Thyroid gland (tissue), 4 donors: ENCODE measurements around the gene ADCY4. TPM values are rescaled to one million over a fixed set of nuclear protein-coding genes. Genes with fewer than 3 reads are reported as not detected.

Source experiments
- DNase-seq, 2 donors: peaks; one replicate each; pipeline ENCODE4 v3.0.0-alpha.2; 2019
- H3K27ac ChIP-seq, 3 donors: fragments of 200-600 bp; sonication (generic); 1 replicate in 2 of 3; 2 replicates in 1 of 3; pipeline ENCODE4 v1.5.1; 2016 to 2019; ENCODE audit warnings: mild to moderate bottlenecking in 1 of 3, moderate library complexity in 1 of 3
- H3K27me3 ChIP-seq: fragments of 200-600 bp; sonication (generic); one replicate; pipeline ENCODE4 v1.5.1; 2019
- H3K36me3 ChIP-seq, 2 donors: fragments of 200-600 bp; sonication (generic); one replicate each; pipeline ENCODE4 v1.5.1; 2016 to 2019
- H3K4me1 ChIP-seq, 2 donors: fragments of 200-600 bp; sonication (generic); one replicate each; pipeline ENCODE4 v1.5.1; 2017 to 2019
- H3K4me3 ChIP-seq, 3 donors: fragments of 200-600 bp; sonication (generic); replicated peaks in 1 of 3; 1 replicate in 2 of 3; 2 replicates in 1 of 3; pipeline ENCODE4 v1.5.1; 2016; ENCODE audit warnings: mild to moderate bottlenecking in 1 of 3
- H3K9me3 ChIP-seq: fragments of 200-600 bp; sonication (generic); one replicate; pipeline ENCODE4 v1.5.1; 2017
- CTCF ChIP-seq, 6 experiments: fragments of 200-600 bp in 3 of 6; fragments of 450-650 bp in 3 of 6; sonication (generic) in 3 of 6; IDR thresholded peaks; one replicate each; pipeline ENCODE4 v1.5.1; 2016 to 2019; ENCODE audit warnings: antibody characterized with exemption in 6 of 6, mild to moderate bottlenecking in 2 of 6, inconsistent platforms in 1 of 6, moderate library complexity in 1 of 6
- POLR2A ChIP-seq, 2 donors: fragments of 450-650 bp; IDR thresholded peaks; one replicate each; pipeline ENCODE4 v1.6.1; 2017; ENCODE audit warnings: antibody characterized with exemption in 2 of 2, mild to moderate bottlenecking in 2 of 2, moderate library complexity in 1 of 2
- WGBS, 2 donors: methylation state at CpG; one replicate each; pipeline ENCODE4 v1.1.5; 2017; 5-methylcytosine and 5-hydroxymethylcytosine counted together
- intact Hi-C: fragments of 100-400 bp; cut with DNase I; formaldehyde crosslinking; loops from one replicate; pipeline ENCODE4 v1.15.1; 2023
- total RNA-seq, 4 donors: library from RNA; depleted of rRNA; stranded (reverse); fragments of >200 nt; gene quantifications; one replicate each; pipeline ENCODE4 v1.2.3, GENCODE V29; 2016

ADCY4 gene
- total RNA-seq, 4 donors from 2014 or later = 35.2 to 65.4 (median 48.8) TPM

GRCh38 chr14:24312736-24313507, 21.9 kb downstream of the ADCY4 start:
- H3K36me3 ChIP-seq = no peaks in the 10 kb centered on the region
- no peaks in the 10 kb centered on the region for H3K27me3 ChIP-seq
- no peak for TF ChIP-seq CTCF (IDR thresholded peaks at IDR 0.05)
- TF ChIP-seq POLR2A (IDR thresholded peaks at IDR 0.05) = no peak
- peak overlapping the region; percentile 48 to 89 (median 82) for H3K27ac ChIP-seq
- H3K4me1 ChIP-seq = peaks cover 19 to 74% of the 10 kb centered on the region in 2 donors
- DNase-seq = peak in 1 of 2 donors; percentile 55
- intact Hi-C loops = no loop called here
- no peak overlapping the region for H3K4me3 ChIP-seq
- WGBS, 2 donors = 62 to 63% methylated on average over 8 to 9 of the region's 9 CpGs
- no peaks in the 10 kb centered on the region for H3K9me3 ChIP-seq

DNA sequence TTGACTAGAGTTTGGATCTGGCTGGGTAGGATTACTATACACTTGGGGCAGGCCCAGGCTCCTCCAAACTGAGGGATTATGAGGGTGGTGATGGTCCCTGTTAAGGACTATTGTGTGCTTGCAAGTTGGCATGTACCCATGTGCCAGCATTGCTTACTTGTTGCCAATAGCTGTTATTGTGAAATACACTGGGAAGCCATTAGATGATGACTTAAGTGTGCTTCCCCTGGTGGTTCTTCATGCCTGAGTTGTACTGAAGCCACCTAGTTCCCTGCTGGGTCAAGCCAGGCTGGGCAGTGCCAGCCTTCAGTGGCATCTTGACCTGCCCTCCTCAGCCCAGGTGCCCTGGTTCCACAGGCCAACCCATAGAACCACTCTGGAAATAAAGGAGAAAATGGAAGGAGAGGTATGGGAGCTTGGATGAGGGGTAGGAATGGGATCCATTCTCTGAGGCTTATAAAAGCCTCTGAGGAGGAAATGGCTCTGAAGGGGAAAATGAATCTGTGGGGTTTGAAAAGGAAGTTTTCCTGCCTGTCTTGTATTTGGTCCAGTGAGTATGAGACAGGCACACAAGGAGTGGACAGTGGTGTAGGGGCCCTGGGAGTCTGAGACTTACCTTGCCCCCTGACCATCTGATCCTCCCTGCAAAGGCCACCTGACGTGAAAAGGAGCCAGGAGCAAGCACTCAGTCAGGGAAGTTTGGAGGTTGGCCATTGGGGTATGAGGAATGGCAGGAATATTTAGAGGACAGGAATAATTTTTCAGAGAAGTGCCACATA, 22.8 kb downstream of the ADCY4 start:
- WGBS, 2 donors = 100% methylated on average over 1 of the region's 1 CpG
- Histone ChIP-seq H3K9me3 (no peaks in the 10 kb centered on the region), H3K27me3 (no peaks in the 10 kb centered on the region), H3K27ac (peak overlapping the region; percentile 82 to 89 (median 84)), H3K4me3 (peak overlapping the region in 1 of 3 donors; percentile 35), H3K36me3 (no peaks in the 10 kb centered on the region), H3K4me1 (peaks cover 19 to 73% of the 10 kb centered on the region in 2 donors)
- intact Hi-C loops = no loop called here
- TF ChIP-seq POLR2A (IDR thresholded peaks at IDR 0.05) (no peak), CTCF (IDR thresholded peaks at IDR 0.05) (no peak)
- peak; percentile 46 to 52 for DNase-seq

DNA sequence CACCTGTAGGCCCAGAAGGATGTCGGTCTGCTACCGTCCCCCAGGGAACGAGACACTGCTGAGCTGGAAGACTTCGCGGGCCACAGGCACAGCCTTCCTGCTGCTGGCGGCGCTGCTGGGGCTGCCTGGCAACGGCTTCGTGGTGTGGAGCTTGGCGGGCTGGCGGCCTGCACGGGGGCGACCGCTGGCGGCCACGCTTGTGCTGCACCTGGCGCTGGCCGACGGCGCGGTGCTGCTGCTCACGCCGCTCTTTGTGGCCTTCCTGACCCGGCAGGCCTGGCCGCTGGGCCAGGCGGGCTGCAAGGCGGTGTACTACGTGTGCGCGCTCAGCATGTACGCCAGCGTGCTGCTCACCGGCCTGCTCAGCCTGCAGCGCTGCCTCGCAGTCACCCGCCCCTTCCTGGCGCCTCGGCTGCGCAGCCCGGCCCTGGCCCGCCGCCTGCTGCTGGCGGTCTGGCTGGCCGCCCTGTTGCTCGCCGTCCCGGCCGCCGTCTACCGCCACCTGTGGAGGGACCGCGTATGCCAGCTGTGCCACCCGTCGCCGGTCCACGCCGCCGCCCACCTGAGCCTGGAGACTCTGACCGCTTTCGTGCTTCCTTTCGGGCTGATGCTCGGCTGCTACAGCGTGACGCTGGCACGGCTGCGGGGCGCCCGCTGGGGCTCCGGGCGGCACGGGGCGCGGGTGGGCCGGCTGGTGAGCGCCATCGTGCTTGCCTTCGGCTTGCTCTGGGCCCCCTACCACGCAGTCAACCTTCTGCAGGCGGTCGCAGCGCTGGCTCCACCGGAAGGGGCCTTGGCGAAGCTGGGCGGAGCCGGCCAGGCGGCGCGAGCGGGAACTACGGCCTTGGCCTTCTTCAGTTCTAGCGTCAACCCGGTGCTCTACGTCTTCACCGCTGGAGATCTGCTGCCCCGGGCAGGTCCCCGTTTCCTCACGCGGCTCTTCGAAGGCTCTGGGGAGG, 23.9 kb downstream of the ADCY4 start, which contains the start of gene LTB4R:
LTB4R (plus strand) TSS at position 857 of the 959 bp plus-strand sequence. CDS start 4,150 bp downstream, outside the sequence.
- DNase-seq = peak; percentile 83 to 84
- Histone ChIP-seq H3K36me3 (peaks cover 5% of the 10 kb centered on the region in 2 donors), H3K4me3 (peak within 1 kb of the TSS in 1 of 3 donors; percentile 35), H3K4me1 (peaks cover 19 to 63% of the 10 kb centered on the region in 2 donors), H3K9me3 (no peaks in the 10 kb centered on the region), H3K27ac (peak within 1 kb of the TSS; percentile 82 to 89 (median 84)), H3K27me3 (no peaks in the 10 kb centered on the region)
- TF ChIP-seq CTCF (IDR thresholded peaks at IDR 0.05) (peak in 5 of 6 experiments; percentile 14 to 62 (median 44)), POLR2A (IDR thresholded peaks at IDR 0.05) (peak in 1 of 2 donors; percentile 49)
- intact Hi-C loops = no loop called here
- WGBS, 2 donors = 14 to 23% methylated on average over 5 to 17 of the region's 99 CpGs

- Histone ChIP-seq H3K9me3 (no peaks in the 10 kb centered on the region), H3K27me3 (no peaks in the 10 kb centered on the region), H3K4me1 (peaks cover 19 to 57% of the 10 kb centered on the region in 2 donors), H3K27ac (peak overlapping the region in 2 of 3 donors; percentile 82 to 89), H3K36me3 (peaks cover 12% of the 10 kb centered on the region in 2 donors), H3K4me3 (peak overlapping the region in 1 of 3 donors; percentile 35)
- no peak for TF ChIP-seq POLR2A (IDR thresholded peaks at IDR 0.05)
- TF ChIP-seq CTCF (IDR thresholded peaks at IDR 0.05) = no peak
- WGBS, 2 donors = 38 to 53% methylated on average over 3 to 5 of the region's 5 CpGs
- intact Hi-C loops = no loop called here
- DNase-seq = no peak
Measured at GRCh38 chr14:24310265-24310645, 24.6 kb downstream of the ADCY4 start.
